DMS79 (cell line): ENCODE data around the gene HECW1.
"Not testable (repeated sequence)": the region's sequence is repeated elsewhere in the genome, so short reads cannot be mapped to it uniquely, and the experiment has no call there.

Source experiments
- DNase-seq: peaks from one replicate; lab custom pipeline; 2025; lab: John Stamatoyannopoulos, UW

The HECW1 gene

GRCh38 chr7:43208242-43208641 is 95.8 kb downstream of the HECW1 start:
- DNase-seq: no peak

DNA sequence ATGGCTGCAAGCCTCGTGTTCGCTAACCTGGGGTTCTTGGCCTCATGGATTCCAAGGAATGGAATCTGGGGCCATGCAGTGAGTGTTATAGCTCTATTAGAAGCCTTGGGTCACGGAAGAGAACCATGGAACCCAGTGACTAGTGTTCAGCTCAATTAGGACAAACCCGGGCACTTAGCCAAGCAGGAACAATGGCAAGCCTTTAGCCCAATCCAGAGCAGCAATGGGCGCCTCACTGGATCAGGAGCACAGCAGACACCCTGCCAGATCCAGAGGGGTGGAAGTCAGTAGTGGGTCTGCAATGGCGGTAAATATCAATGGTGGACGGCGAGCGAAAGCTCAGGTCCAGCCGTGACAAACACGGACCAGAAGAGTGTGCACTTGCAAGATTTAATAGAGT is 98.1 kb downstream of the HECW1 start:
- DNase-seq: not testable (repeated sequence)

GRCh38 chr7:43211286-43211685 is 98.8 kb downstream of the HECW1 start:
- no peak for DNase-seq

DNA sequence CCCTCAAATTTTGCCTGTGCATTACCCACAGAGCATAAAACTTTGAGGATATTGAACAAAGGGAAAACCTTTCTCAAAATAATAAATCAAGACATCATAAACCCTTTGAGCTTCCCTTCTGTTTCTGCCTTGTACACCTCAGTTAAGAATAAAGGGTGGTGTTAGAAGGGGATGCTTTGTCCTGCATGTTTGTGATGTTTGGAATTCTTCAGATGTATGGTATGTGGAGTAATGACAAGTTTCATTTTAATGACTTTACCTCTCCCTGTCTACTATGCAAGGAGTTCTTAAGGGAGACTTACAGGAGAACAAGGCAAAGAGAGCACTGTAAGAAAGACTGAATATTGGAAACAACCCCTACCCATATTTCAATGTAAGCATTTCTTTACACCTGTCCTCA is 99.2 kb downstream of the HECW1 start:
- DNase-seq: no peak

DNA sequence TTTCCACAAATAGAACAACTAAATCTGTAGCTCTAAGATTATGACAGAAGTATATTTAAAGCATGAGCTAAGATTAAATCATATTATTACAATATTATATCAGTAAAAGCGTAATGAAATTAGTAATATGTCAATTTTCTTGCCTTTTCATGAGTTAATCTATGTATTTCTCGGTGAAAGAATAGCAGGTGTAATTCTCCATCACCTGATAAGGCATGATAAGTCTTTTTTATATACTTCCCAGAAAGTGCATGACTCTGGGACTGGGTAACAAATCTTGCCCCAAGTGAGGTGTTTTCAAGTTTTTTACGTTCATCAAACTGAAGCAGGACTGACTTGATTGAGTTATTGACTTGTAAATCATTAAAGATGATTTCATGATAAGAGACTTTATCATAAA is 100.5 kb downstream of the HECW1 start:
- no peak for DNase-seq

DNA sequence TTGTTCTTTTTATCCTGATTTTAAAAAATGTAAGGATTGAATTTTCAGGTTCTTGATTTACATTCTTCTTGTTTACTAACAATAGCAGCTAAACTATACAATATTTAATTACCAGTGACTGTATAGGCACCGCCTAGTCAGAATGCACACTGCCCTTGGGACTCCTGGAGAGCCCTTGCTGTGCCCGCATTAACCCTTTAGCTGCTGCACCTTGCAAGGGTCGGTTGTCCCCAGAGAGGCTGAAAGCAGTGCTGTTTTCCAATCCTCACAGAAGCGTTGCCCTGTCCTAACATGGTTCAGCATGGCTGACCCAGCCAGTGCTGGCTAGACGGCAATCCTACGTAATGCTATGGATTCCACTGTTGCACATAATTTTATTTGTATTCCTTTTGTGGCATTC is 102.6 kb downstream of the HECW1 start:
- DNase-seq: no peak

GRCh38 chr7:43217055-43217454 is 104.6 kb downstream of the HECW1 start:
- DNase-seq: no peak

- DNase-seq: not testable (repeated sequence)
Measured at GRCh38 chr7:43218901-43219300, 106.5 kb downstream of the HECW1 start.

- no peak for DNase-seq
Measured at GRCh38 chr7:43220250-43220649, 107.8 kb downstream of the HECW1 start.

DNA sequence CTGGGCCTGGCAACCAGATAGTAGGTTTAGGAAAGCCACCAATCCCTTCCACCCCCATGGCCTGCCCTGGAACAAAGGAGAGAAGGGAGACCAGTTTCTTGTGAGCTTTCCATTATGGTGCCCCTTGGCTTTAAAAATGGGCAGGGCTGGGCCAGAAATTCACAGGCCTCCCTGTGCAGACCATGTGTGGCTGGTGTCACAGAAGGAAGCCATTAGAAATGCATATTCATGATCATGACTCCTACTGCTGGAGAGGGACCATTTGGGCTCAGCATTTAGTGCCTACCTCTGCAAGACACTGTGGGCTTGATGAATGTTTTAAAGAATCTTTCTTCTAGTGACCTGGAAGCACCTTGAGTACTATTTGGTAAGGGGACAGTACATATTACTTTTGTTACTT is 108.3 kb downstream of the HECW1 start:
- no peak for DNase-seq

GRCh38 chr7:43229801-43230200 is 117.4 kb downstream of the HECW1 start:
- DNase-seq: no peak

- no peak for DNase-seq
Measured at GRCh38 chr7:43232366-43232765, 119.9 kb downstream of the HECW1 start.

DNA sequence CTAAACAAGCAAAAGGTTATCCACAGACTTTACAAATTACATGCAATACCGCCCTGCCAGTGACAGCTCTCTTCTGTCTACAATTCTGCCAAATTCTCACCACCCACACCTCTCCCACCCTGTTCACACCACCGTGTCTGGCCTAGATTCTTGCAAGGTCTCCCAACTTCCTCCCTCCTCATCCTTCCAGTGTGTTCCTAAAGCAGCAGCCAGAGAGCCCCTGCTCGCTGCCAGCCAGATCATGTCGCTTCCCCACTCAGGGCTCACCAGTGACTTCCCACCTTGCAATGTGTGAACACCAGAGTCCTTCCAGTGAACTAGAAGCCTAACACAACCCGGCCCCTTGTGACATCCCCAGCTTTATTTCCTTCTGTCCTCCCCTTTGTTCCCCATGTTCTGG is 121.6 kb downstream of the HECW1 start:
- no peak for DNase-seq

- DNase-seq: no peak
Measured at GRCh38 chr7:43234968-43235367, 122.5 kb downstream of the HECW1 start.

DNA sequence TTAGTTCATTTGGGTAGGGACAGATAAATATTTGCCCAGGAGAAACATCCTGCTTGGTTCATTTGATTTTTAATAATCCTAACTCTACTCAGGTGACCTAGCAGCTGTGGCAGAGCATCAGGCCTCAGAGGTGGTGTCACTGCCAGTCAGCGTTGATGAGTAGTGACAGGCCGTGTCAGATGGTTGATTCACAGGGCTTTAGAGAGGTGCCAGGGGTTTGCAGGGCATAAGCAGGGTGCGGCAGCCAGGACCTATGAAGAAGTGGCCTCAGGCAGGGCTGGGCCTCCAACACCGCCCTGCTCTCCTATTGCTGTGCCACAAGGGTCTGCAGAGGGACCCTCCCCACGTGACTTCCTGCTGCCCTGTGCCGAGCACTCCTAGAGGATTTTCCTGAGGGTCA is 128.1 kb downstream of the HECW1 start:
- no peak for DNase-seq

DNA sequence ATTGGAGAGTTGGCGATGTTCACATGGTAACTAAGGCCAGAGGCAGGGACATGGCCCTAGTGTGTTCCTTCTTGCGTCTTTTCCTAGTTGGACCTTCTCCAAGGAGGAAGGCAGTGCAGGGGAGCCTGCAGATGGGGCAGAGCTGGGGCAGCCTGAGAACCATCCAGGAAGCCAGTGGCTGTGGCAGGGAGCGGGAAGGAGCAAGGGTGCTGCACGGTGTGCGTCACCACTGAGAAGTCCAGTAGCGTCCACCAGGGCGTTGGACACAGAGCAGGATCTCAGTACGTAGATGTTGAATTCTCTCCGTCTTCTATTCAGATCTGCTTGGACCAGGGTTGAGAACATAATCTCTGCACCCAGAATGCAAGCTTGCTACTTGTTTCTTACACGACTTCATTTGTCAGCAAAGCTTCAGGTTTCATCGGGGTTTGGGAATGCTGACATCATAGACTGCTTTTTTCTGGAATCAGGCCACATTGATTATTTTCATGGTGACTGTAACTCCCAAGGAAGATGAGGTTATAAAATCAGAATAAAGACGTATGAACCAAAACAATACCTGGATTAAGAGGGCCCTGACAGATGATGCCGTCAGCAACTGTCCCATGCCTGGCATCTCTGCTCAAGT is 130.3 kb downstream of the HECW1 start:
- no peak for DNase-seq

- DNase-seq: no peak
Measured at GRCh38 chr7:43244232-43244631, 131.8 kb downstream of the HECW1 start.

- no peak for DNase-seq
Measured at GRCh38 chr7:43244784-43245183, 132.3 kb downstream of the HECW1 start.

GRCh38 chr7:43247757-43248156 is 135.3 kb downstream of the HECW1 start:
- no peak for DNase-seq

- DNase-seq: no peak
Measured at GRCh38 chr7:43248553-43248952, 136.1 kb downstream of the HECW1 start.

DNA sequence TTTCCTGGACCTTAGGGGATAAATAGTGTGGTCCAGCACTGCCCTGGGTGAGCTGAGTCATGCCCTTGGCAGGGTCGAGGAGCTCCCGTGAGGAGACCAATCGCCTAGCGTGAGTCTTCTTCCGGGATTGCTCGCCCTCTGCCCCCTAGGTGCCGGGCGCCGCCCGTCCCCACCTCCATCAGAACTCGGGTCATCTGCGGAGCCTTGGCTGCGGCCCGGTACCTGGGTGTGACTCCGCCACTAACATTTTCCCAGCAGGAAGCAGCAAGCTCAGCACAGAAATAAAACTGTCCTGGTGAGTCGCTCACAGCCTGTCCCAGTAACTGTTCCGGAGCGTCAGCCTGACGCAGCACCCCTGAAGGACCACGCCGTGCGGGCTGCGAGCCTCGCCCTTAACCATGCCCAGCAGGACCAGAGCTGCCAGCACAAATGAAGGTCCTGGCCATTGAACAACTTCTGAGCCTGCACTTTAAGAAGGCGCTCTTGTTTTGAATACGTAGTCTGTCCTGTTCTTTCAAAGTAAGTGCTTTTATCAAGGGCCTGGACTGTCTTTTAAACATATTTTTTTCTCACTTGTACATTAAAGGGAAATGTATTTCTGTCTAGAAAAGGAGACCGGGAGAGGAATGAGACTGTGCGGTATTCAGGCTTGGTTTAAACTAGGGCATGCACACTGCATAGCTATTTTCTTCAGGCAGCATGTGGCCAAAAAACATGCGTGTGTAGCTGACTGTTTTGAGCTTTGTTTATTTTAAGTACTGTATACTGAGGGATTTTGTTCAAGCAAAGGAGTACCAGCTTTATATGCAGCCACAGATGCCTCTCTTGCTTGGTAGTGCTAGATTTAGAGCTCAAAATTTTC is 136.7 kb downstream of the HECW1 start:
- DNase-seq: no peak

DNA sequence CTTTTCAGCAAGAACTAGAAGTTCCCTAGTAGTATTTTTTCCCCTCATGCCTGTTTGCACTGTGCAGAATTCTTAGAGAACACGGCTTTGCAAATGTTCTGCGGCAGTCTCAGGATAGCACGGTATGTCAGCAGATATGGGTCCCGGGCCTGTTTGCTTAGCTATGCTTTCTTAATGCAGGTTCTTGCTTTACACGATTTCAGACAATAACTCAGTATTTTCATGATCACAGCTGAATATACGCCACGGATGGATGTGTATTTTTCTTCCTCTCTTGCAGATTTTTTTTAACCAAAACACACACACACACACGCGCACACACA is 137.3 kb downstream of the HECW1 start:
- no peak for DNase-seq

DNA sequence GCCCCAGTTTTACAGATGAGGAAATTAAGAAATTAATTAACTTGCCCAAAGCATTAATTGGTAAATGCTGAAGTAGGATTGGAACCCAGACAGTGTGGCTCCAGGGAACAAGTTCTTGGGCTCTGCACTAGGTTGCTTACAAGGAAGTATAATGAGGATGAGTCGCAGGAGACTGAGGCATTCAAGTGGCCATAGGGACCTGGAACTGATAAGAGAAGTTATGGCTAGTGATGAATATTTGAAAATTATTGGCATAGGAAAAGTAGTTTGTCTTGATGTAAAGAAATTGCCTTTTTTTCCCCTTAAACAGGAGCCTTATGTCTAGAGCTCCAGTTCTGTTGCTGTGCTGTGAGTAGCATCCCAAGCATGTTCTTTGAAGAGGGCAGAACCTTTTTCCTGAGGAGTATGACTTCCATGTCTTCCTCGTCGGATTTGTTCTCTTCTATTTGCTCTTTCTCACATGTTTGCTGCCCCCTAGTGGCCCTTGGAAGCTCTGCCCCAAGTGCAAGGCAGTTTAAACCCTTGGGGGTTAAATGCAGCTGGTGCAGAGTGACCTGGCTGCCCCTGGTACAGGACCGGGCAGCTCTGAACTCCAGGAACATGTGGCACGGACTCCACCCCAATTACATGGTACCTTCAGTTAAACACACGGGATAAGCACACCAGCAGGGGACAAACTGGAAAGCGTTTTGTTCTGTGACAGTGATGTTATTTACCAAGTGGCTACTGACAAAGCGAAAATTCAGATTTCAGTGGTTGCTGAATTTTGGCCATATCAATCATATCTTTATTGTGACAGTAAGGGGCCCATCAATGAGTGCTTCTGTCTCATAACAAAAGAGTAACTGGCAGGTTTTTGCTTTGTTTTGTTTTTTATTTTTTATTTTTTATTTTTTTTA is 148.8 kb downstream of the HECW1 start:
- DNase-seq: peak; percentile 37
